ENCODE measurements around the gene LYPLA2.

LYPLA2 gene

DNA sequence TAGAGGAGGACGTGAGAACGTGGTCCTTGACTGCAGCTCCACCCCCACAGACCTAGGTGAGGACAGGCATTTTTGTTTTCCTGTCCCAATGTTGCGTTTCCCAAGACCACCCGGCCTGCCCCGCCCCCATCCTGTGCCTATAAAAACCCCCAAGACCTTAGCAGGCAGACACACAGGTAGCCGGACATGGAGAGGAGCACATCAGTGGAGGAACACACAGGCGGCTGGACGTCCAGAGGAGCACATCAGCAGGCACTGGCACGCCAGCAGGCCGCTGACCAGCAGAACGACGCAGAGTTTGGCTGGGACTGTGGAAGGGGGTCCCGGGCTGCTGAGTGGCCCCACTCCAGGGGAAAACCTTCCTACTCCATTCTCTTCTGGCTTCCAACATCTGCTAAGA, 47.0 kb downstream of the LYPLA2 start:
- no peak for DNase-seq (ENCODE audit: low read depth)

GRCh38 chr1:23838401-23838866, 47.5 kb downstream of the LYPLA2 start:
- peak; percentile 5 for DNase-seq (ENCODE audit: low read depth)

DNA sequence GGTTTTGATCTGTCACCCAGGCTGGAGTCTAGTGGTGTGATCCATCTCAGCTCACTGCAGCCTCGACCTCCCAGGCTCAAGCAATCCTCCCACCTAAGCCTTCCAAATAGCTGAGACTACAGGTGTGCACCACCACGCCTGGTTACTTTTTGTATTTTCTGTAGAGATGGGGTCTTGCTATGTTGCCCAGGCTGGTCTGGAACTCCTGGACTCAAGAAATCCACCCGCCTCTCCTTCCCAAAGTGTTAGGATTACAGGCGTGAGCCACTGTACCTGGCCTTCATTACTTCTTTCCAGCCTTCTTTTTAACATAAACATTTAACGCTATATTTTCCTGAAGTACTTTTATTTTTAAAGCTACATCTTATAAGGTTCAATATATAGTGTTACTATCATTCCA, 52.7 kb downstream of the LYPLA2 start:
- DNase-seq (ENCODE audit: low read depth), result no peak
